Body of pancreas (tissue), 4 donors: ENCODE data around the gene UBE2D2. TPM values are rescaled to one million over a fixed set of nuclear protein-coding genes. Genes with fewer than 3 reads are reported as not detected.
"Not testable (repeated sequence)": the region's sequence is repeated elsewhere in the genome, so short reads cannot be mapped to it uniquely, and the experiment has no call there.

Source experiments
- ATAC-seq: fragments of 150-250 bp; one replicate; pipeline ENCODE4 v1.9.1; 2016
- DNase-seq, 4 donors: peaks; one replicate each; pipeline ENCODE4 v3.0.0-alpha.2; 2019
- H3K27ac ChIP-seq, 4 donors: fragments of 200-600 bp; sonication (generic); 1 replicate in 3 of 4; 2 replicates in 1 of 4; pipeline versions ENCODE4 v1.5.1 to v1.6.1; 2016 to 2019; ENCODE audit warnings: mild to moderate bottlenecking in 1 of 4, mixed read lengths in 1 of 4, moderate library complexity in 1 of 4
- H3K27me3 ChIP-seq, 2 donors: fragments of 200-600 bp; sonication (generic); one replicate each; pipeline ENCODE4 v1.6.0; 2016; ENCODE audit warnings: mild to moderate bottlenecking in 1 of 2
- H3K36me3 ChIP-seq, 2 donors: fragments of 200-600 bp; sonication (generic); replicated peaks in 1 of 2; 2 replicates each; pipeline ENCODE4 v1.5.1; 2016; ENCODE audit warnings: low read depth in 2 of 2; ENCODE audit not compliant: insufficient read depth in 1 of 2
- H3K4me1 ChIP-seq: fragments of 200-600 bp; sonication (generic); one replicate; pipeline ENCODE4 v1.6.0; 2016
- H3K4me3 ChIP-seq, 2 donors: fragments of 200-600 bp; sonication (generic); 1 replicate in 1 of 2; 2 replicates in 1 of 2; pipeline ENCODE4 v1.5.1; 2016 to 2019
- H3K9me3 ChIP-seq, 3 donors: fragments of 200-600 bp; sonication (generic); 1 replicate in 2 of 3; 2 replicates in 1 of 3; pipeline ENCODE4 v1.5.1; 2016
- CTCF ChIP-seq, 7 experiments: fragments of 450-650 bp in 4 of 7; fragments of 200-600 bp in 3 of 7; sonication (generic) in 3 of 7; IDR thresholded peaks; one replicate each; pipeline ENCODE4 v1.5.1; 2016 to 2019; ENCODE audit warnings: antibody characterized with exemption in 7 of 7
- POLR2A ChIP-seq, 3 donors: fragments of 450-650 bp; IDR thresholded peaks; one replicate each; pipeline ENCODE4 v1.6.1; 2016; ENCODE audit warnings: antibody characterized with exemption in 3 of 3, mild to moderate bottlenecking in 2 of 3
- WGBS, 2 donors: methylation state at CpG; one replicate each; pipeline ENCODE4 v1.1.5; 2017; 5-methylcytosine and 5-hydroxymethylcytosine counted together
- intact Hi-C: fragments of 100-400 bp; cut with DNase I; formaldehyde crosslinking; loops from one replicate; pipeline ENCODE4 v1.15.1; 2023
- total RNA-seq, 2 donors: library from RNA; depleted of rRNA; stranded (reverse); fragments of >200 nt; gene quantifications; one replicate each; pipeline ENCODE4 v1.1.0, GENCODE V29; 2016

The UBE2D2 gene
- total RNA-seq = 100 to 1,000 TPM in 1 of 2 donors, 10 to 100 TPM in 1; 38.9 to 102 TPM

- 0% methylated on average over 24 to 85 of the region's 89 CpGs for WGBS, 2 donors
- DNase-seq (peak; percentile 97 to 98 (median 98)), ATAC-seq (peak; percentile 98)
- H3K4me3 ChIP-seq = peak within 1 kb of the TSS; percentile 70 to 100
- no peaks in the 10 kb centered on the region for H3K27me3 ChIP-seq
- H3K36me3 ChIP-seq = no peaks in the 10 kb centered on the region
- peaks cover 39% of the 10 kb centered on the region for H3K4me1 ChIP-seq
- peak within 1 kb of the TSS; percentile 87 to 99 (median 97) for H3K27ac ChIP-seq
- no peaks in the 10 kb centered on the region for H3K9me3 ChIP-seq
- TF ChIP-seq POLR2A (IDR thresholded peaks at IDR 0.05) (peak; percentile 81 to 90 (median 88)), CTCF (IDR thresholded peaks at IDR 0.05) (no peak)
- intact Hi-C loops = no loop called here
These were observed at the start of gene UBE2D2 for GRCh38 chr5:139560752-139561654. UBE2D2 (plus strand) TSS chr5:139561339; CDS start chr5:139561792, 453 bp downstream.

GRCh38 chr5:139512786-139513390 lies 48.3 kb upstream of the UBE2D2 start:
- 77 to 86% methylated on average over 6 of the region's 6 CpGs for WGBS, 2 donors
- intact Hi-C loops = loop anchor here (10.0 kb wide), 1 partner anchor 88 kb away; no protein-coding TSS in a partner anchor
- H3K9me3 ChIP-seq = no peaks in the 10 kb centered on the region
- no peak overlapping the region for H3K4me3 ChIP-seq
- ATAC-seq = no peak
- no peak overlapping the region for H3K27ac ChIP-seq
- H3K36me3 ChIP-seq = no peaks in the 10 kb centered on the region
- TF ChIP-seq POLR2A (IDR thresholded peaks at IDR 0.05) = no peak
- no peak for TF ChIP-seq CTCF (IDR thresholded peaks at IDR 0.05)
- H3K4me1 ChIP-seq = no peaks in the 10 kb centered on the region
- no peaks in the 10 kb centered on the region for H3K27me3 ChIP-seq
- DNase-seq = no peak

- H3K4me3 ChIP-seq, H3K27ac ChIP-seq, H3K4me1 ChIP-seq, H3K27me3 ChIP-seq, H3K9me3 ChIP-seq, H3K36me3 ChIP-seq: not testable (repeated sequence)
- peak; percentile 23 to 72 (median 57) for TF ChIP-seq CTCF (IDR thresholded peaks at IDR 0.05)
- intact Hi-C loops = loop anchor here (10.0 kb wide), 1 partner anchor 89 kb away; no protein-coding TSS in a partner anchor
- peak; percentile 64 to 81 (median 76) for DNase-seq
- ATAC-seq = peak; percentile 34
- WGBS, 2 donors = 78 to 80% methylated on average over 5 of the region's 5 CpGs
These were observed 47.7 kb upstream of the UBE2D2 start for GRCh38 chr5:139513434-139513833.

- no peak overlapping the region for H3K27ac ChIP-seq
- no peaks in the 10 kb centered on the region for H3K9me3 ChIP-seq
- TF ChIP-seq POLR2A (IDR thresholded peaks at IDR 0.05) (no peak), CTCF (IDR thresholded peaks at IDR 0.05) (peak in 1 of 7 experiments; percentile 2)
- peaks cover 7% of the 10 kb centered on the region for H3K4me1 ChIP-seq
- H3K36me3 ChIP-seq = no peaks in the 10 kb centered on the region
- intact Hi-C loops = loop anchor here (10.0 kb wide), 1 partner anchor 89 kb away; no protein-coding TSS in a partner anchor
- WGBS, 2 donors = 72 to 86% methylated on average over 6 of the region's 6 CpGs
- H3K27me3 ChIP-seq = no peaks in the 10 kb centered on the region
- H3K4me3 ChIP-seq = no peak overlapping the region
- ATAC-seq = no peak
- DNase-seq = no peak
These were observed 47.2 kb upstream of the UBE2D2 start for GRCh38 chr5:139513852-139514485.
